Activated CD4-positive, alpha-beta memory T cell treated with anti-CD3 and anti-CD28 coated beads for 36 hours (primary cell): Measurements from ENCODE around the gene LMTK3. TPM values are rescaled to one million over a fixed set of nuclear protein-coding genes. Genes with fewer than 3 reads are reported as not detected.

Experiments
- CTCF ChIA-PET: fragments of 350-600 bp; sonication (Branson Sonifier 250); formaldehyde crosslinking; loops from one replicate; lab custom pipeline; 2021; ENCODE audit warnings: antibody characterized with exemption, inconsistent platforms; lab: Charles Lee
- POLR2A ChIA-PET: fragments of 350-600 bp; sonication (Branson Sonifier 250); formaldehyde crosslinking; loops from one replicate; lab custom pipeline; 2021; ENCODE audit warnings: antibody characterized with exemption; lab: Charles Lee
- DNase-seq: peaks from one replicate; pipeline ENCODE4 v3.0.0-alpha.2; 2020
- H3K27ac Mint-ChIP-seq: one replicate; pipeline ENCODE4 v1.8.0; 2021; ENCODE audit warnings: mixed read lengths
- H3K27me3 Mint-ChIP-seq: one replicate; pipeline ENCODE4 v1.8.0; 2021; ENCODE audit warnings: mixed read lengths
- H3K36me3 Mint-ChIP-seq: one replicate; pipeline ENCODE4 v1.8.0; 2021; ENCODE audit warnings: mixed read lengths
- H3K4me1 Mint-ChIP-seq: one replicate; pipeline ENCODE4 v1.8.0; 2021; ENCODE audit warnings: low read depth, mixed read lengths
- H3K4me3 Mint-ChIP-seq: one replicate; pipeline ENCODE4 v1.8.0; 2021; ENCODE audit warnings: mild to moderate bottlenecking, mixed read lengths
- H3K9me3 Mint-ChIP-seq: one replicate; pipeline ENCODE4 v1.8.0; 2021; ENCODE audit warnings: mixed read lengths
- intact Hi-C: fragments of 100-400 bp; cut with micrococcal nuclease; formaldehyde crosslinking; loops from one replicate; pipeline ENCODE4 v1.15.1; 2023
- total RNA-seq, 2 experiments: library from RNA; stranded (reverse); gene quantifications; one replicate each; pipeline ENCODE4 v1.2.3, GENCODE V29; 2021

The LMTK3 gene
- total RNA-seq, 2 experiments from 2014 or later: 3.6 to 3.8 TPM

DNA sequence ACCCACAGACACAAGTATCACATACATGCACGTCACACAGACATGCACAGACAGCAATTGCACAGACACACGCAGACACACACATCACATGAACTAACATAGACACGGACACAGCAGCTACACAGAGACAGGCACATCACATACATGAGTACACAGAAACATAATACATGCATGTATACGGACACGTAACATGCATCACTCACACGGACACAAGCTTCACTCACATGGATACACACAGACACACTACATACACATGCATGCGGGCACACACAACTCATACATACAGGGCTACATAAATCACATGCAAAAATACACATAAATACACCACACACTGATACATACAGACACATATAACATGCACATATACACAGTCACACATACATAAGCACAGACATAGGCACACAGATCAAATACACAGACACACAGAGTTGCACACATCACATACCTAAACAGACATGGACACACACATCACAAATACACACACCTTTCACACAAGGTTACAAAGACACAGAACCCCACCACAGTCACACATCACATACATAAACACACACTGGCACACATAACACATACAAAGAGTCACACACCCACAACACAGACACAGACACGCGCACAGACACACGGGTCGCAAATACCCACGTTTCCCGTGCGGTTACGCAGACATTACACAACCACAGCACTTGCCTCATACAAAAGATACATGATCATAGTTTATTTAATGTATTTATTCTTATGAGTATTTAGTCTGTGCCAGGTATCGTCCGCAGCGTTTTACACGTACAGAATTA, 1.1 kb upstream of the LMTK3 start:
- ChIA-PET CTCF (interaction anchor here (0.6 to 3.0 kb wide), 7 partner anchors 10 to 121 kb away, joined by 3 to 16 read pairs (median 3); no protein-coding TSS in a partner anchor), POLR2A (interaction anchor here (2.1 kb wide), 1 partner anchor 106 kb away, joined by 5 read pairs; the partner anchor contains the start of genes RPL18 and SPHK2)
- no peak for DNase-seq
- Mint-ChIP-seq H3K27me3 (no peaks in the 10 kb centered on the region), H3K4me1 (peaks cover 14% of the 10 kb centered on the region), H3K4me3 (no peak overlapping the region), H3K27ac (no peak overlapping the region), H3K9me3 (no peaks in the 10 kb centered on the region), H3K36me3 (no peaks in the 10 kb centered on the region)
- intact Hi-C loops: loop anchor here (2.0 to 5.0 kb wide), 2 partner anchors 44 to 180 kb away; partner anchors contain the start of gene CYTH2

DNA sequence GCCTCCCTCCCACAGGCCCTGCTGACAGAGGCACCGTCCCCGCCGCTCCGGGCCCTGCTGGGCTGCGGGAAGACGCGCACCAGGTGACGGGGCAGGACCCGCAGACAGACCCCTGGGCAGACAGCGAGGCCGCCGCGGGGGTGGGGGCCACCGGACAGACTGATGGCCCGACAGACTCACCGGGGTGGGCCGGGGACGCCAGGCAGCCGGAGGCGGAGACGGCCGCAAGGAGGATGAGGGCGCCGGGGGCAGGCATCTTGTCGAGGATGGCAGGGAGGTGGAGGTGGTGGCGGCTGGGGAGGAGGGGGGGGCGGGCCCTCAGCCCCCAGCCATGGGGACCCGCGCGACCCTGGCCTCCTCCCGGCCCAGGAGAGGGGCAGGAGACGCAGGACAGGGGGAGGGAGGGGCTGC, 309 bp downstream of the LMTK3 start:
- no peak overlapping the region for H3K27ac Mint-ChIP-seq
- DNase-seq: peak; percentile 42
- no peaks in the 10 kb centered on the region for H3K9me3 Mint-ChIP-seq
- peaks cover 14% of the 10 kb centered on the region for H3K4me1 Mint-ChIP-seq
- ChIA-PET CTCF (interaction anchor here (0.8 to 8.3 kb wide), 3 partner anchors 22 to 78 kb away, joined by 4 to 137 read pairs (median 4); no protein-coding TSS in a partner anchor), POLR2A (interaction anchor here (1.1 kb wide), 1 partner anchor 18 kb away, joined by 3 read pairs; no protein-coding TSS in a partner anchor)
- intact Hi-C loops: loop anchor here (5.0 kb wide), 1 partner anchor 179 kb away; no protein-coding TSS in a partner anchor
- no peaks in the 10 kb centered on the region for H3K36me3 Mint-ChIP-seq
- no peaks in the 10 kb centered on the region for H3K27me3 Mint-ChIP-seq
- peak overlapping the region; percentile 82 for H3K4me3 Mint-ChIP-seq

DNA sequence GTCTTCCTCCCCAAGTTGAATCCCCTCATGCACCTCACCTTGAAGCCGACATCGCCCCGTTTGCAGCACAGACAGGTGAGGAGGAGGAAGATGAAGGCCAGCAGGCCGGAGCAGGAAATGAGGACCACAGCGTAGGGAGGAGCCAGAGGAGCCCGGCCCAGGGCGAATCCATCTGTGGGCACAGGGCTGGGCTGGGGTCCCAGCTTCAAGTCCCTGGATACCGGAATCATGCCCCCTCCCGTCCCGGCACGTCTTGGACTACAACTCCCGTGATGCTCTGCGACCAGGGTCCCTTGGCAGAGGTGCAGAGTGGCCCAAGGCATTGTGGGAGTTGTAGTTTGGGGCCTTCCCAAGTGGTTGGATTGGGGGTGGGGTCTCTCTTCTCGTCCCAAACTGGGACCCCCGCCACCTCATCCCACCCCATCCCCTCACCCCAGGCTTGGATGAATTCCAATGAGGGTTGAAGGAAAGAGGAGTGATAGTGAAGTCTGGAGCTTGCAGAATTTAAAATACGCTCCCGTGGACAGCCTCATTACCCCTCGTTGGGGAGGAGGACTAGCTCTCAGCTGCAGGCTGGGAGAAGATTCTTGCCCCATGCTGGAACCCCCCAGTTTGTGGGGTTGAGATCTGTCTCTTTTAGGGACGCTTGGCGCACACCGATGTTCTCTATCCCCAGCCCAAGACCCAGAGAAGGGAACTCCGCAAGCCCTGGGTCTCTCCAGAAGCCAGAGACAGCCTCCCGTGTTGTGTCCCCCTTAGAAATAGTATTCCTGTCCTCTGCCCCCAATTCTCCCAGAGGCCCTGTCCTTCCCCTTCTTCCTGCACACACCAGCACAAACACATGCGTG, 990 bp downstream of the LMTK3 start:
- intact Hi-C loops: loop anchor here (1.0 to 5.0 kb wide), 3 partner anchors 17 to 178 kb away; partner anchors contain the start of genes RPL18 and SPHK2
- H3K9me3 Mint-ChIP-seq: no peaks in the 10 kb centered on the region
- CTCF ChIA-PET: interaction anchor here (0.8 to 8.3 kb wide), 4 partner anchors 22 to 160 kb away, joined by 3 to 137 read pairs (median 4); no protein-coding TSS in a partner anchor
- H3K4me1 Mint-ChIP-seq: peaks cover 14% of the 10 kb centered on the region
- DNase-seq: peak; percentile 83
- POLR2A ChIA-PET: interaction anchor here (1.1 kb wide), 1 partner anchor 17 kb away, joined by 3 read pairs; no protein-coding TSS in a partner anchor
- H3K27me3 Mint-ChIP-seq: no peaks in the 10 kb centered on the region
- peak overlapping the region; percentile 49 for H3K27ac Mint-ChIP-seq
- peak overlapping the region; percentile 82 for H3K4me3 Mint-ChIP-seq
- no peaks in the 10 kb centered on the region for H3K36me3 Mint-ChIP-seq

DNA sequence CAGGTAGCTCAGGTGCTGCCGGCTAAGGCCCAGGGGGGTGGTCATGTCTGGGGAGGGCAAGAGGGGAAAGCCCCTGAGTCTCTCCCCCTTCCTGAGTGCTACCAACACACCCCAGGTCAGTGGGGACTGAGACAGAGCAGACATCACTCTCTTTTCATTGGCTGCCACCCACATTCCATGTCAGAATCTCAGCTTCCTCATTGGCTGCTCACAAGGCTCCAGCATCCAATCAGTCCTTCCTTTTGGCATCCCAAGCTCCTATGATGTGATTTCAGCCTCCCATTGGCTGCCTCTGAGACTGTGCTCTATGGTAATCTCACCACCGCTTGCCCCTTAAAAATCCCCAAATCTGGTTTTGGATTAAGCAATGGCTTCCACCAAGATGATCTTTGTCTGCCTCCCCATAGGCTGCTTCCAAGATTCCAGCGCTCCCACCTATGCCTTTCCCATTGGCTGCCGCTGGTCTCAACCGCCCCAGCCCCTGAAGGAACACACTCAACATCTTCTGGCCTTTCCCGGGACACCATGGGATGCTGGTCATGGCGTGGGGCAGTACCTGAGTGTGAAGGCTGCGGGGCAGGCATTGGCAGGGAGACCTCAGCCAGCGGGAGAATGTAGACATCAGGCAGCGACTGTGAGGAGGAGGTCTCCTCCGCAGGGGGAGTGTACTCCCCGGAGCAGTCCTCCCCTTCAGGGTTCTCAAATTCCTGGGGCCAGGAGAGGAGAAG, 2.0 kb downstream of the LMTK3 start:
- H3K4me1 Mint-ChIP-seq: peaks cover 14% of the 10 kb centered on the region
- CTCF ChIA-PET: interaction anchor here (0.8 to 8.3 kb wide), 4 partner anchors 20 to 159 kb away, joined by 3 to 137 read pairs (median 28); no protein-coding TSS in a partner anchor
- no peak overlapping the region for H3K27ac Mint-ChIP-seq
- POLR2A ChIA-PET: interaction anchor here (0.5 kb wide), 1 partner anchor 10 kb away, joined by 4 read pairs; no protein-coding TSS in a partner anchor
- no peaks in the 10 kb centered on the region for H3K36me3 Mint-ChIP-seq
- H3K4me3 Mint-ChIP-seq: no peak overlapping the region
- intact Hi-C loops: loop anchor here (1.0 to 5.0 kb wide), 3 partner anchors 16 to 177 kb away; partner anchors contain the start of genes RPL18 and SPHK2
- H3K27me3 Mint-ChIP-seq: no peaks in the 10 kb centered on the region
- DNase-seq: no peak
- H3K9me3 Mint-ChIP-seq: no peaks in the 10 kb centered on the region

DNA sequence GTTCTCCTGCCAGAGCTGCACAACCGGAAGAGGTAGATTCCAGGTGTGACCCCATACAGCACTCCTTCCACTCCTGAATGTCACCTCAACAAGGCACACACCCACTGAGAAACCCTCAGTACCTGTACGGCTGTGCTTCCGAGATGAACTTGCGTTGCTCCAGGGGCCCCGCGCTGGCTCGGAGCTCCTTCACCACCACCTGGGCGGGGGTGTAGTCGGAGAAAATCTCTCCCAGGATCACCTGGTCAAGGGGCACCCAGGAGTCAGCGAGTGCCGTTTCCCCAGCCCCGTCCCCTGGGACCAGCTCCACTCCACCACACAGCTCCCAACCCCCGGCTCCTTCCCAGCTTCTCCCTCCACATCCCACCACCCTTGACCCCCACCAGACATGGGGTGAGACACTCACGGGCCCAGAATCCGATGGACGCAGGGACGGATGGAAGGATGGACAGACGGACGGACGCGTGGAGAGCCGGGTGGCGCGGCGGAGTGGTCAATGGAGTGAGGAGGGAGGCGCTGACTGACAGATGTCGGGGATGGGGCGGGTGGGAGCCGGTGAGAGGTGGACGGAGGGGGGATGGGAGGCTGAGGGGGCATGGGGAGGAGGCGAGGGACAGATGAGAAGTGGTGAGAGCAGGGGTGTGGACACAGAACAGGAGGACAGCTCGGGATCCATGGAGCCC, 2.8 kb downstream of the LMTK3 start:
- ChIA-PET POLR2A (interaction anchor here (0.5 kb wide), 1 partner anchor 10 kb away, joined by 4 read pairs; no protein-coding TSS in a partner anchor), CTCF (interaction anchor here (1.1 to 8.3 kb wide), 6 partner anchors 19 to 117 kb away, joined by 3 to 137 read pairs (median 28); partner anchors contain the start of gene KDELR1)
- H3K27me3 Mint-ChIP-seq: no peaks in the 10 kb centered on the region
- H3K4me1 Mint-ChIP-seq: peaks cover 11% of the 10 kb centered on the region
- intact Hi-C loops: no loop called here
- H3K9me3 Mint-ChIP-seq: no peaks in the 10 kb centered on the region
- no peak overlapping the region for H3K27ac Mint-ChIP-seq
- H3K36me3 Mint-ChIP-seq: no peaks in the 10 kb centered on the region
- DNase-seq: no peak
- H3K4me3 Mint-ChIP-seq: no peak overlapping the region

DNA sequence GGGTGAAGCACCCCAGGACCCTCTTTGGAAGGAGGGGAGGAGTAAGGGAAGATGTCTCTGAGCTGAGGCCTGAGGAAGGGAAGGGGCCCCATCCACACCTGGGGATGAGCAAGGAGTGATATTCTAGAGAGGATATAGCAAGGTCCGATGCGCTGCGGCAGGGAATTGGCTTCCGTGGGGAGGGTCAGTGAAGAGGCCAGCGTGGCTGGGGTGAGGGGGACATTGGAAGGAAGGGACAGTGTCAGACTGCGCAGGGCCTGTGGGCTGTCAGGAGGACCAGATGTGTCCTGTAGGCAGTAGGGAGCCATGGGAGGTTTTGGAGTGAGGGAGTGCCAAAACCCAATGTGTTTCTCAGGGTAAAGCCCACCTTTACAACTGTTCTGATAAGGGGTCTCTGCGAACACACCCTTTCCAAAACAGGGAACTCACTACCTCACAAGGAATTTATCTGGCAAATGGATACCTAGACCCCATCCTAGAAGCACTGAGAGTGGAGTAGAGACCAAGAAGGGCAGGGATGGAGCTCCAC, 3.7 kb downstream of the LMTK3 start:
- intact Hi-C loops: no loop called here
- ChIA-PET CTCF (interaction anchor here (0.7 to 8.3 kb wide), 10 partner anchors 15 to 117 kb away, joined by 3 to 137 read pairs (median 6); partner anchors contain the start of gene KDELR1), POLR2A (no interaction called here)
- Mint-ChIP-seq H3K27me3 (no peaks in the 10 kb centered on the region), H3K27ac (no peak overlapping the region), H3K4me3 (no peak overlapping the region), H3K36me3 (no peaks in the 10 kb centered on the region), H3K4me1 (peaks cover 9% of the 10 kb centered on the region), H3K9me3 (no peaks in the 10 kb centered on the region)
- DNase-seq: no peak

DNA sequence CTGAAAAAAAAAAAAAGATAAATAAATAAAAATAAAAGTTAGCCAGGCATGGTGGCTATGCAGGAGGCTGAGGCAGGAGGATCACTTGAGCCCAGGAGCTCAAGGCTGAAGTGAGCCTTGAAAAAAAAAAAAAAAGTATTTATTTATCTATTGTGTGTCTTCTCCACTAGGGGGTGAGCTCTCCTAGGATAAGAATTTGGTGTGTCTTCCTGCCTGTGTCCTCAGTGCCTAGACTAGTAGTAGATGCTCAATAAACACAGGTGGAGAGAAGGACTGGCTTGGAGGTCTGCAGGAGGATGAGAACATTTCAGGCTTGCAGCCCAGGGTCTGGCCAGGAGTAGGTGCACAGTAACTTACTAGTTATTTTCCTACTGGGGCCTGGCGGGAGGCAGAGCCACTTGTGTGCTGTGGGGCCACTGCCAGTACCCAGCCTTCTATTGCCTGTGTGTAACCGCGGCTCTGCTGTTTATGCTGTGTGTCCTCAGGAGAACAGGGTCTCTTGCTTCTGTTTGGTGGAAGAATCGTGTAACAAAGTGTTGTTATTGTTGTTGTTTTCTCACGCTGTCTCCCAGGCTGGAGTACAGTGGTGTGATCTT, 5.4 kb downstream of the LMTK3 start:
- H3K27me3 Mint-ChIP-seq: no peaks in the 10 kb centered on the region
- POLR2A ChIA-PET: interaction anchor here (0.9 kb wide), 1 partner anchor 73 kb away, joined by 3 read pairs; no protein-coding TSS in a partner anchor
- intact Hi-C loops: loop anchor here (1.0 kb wide), 1 partner anchor 78 kb away; no protein-coding TSS in a partner anchor

DNA sequence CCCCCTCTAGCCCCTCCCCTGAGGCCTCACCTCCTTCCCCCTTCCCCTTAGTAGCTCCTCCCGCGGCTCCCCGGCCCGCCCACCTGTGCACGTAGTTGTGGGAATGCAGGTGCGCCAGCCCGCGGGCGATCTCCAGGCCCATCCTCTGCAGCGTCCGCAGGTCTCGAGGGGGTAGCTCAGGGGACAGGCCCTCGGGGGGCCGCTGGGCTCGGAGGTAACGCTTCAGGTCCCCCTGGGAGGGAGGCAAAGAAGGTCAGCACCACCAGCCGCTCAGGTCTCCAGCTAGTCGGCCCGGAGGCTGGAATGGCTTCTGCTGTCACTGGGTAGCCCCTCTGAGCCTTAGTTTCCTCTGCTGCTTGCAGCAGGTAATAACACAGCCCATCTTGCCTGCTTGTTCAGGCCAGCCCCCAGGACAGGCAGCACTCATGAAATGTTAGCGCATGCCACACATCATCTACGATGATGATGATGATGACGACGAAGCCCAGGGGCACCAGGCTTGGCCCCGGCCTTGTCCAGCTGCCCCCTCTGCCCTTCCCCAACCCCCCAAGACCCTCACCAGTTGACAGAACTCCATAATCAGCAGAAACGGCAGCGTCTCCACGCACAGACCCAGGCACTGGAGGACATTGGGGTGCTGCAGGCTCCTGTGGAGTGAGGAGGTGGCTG, 9.2 kb downstream of the LMTK3 start:
- Mint-ChIP-seq H3K27me3 (peaks cover 11% of the 10 kb centered on the region), H3K4me1 (peaks cover 13% of the 10 kb centered on the region), H3K9me3 (no peaks in the 10 kb centered on the region), H3K36me3 (no peaks in the 10 kb centered on the region), H3K4me3 (no peak overlapping the region), H3K27ac (no peak overlapping the region)
- CTCF ChIA-PET: interaction anchor here (1.2 kb wide), 2 partner anchors 10 to 81 kb away, joined by 3 to 7 read pairs; no protein-coding TSS in a partner anchor
- POLR2A ChIA-PET: no interaction called here
- no peak for DNase-seq
- intact Hi-C loops: loop anchor here (1.0 kb wide), 1 partner anchor 9 kb away; no protein-coding TSS in a partner anchor

More for the DNA sequence above, 5.4 kb downstream of the LMTK3 start:
- no peak overlapping the region for H3K27ac Mint-ChIP-seq
- CTCF ChIA-PET: interaction anchor here (0.6 to 8.3 kb wide), 19 partner anchors 10 to 358 kb away, joined by 3 to 137 read pairs (median 4); partner anchors contain the start of genes KDELR1, RPL18, SPHK2 and SULT2B1
- peaks cover 18% of the 10 kb centered on the region for H3K4me1 Mint-ChIP-seq
- no peaks in the 10 kb centered on the region for H3K9me3 Mint-ChIP-seq
- no peak for DNase-seq
- H3K36me3 Mint-ChIP-seq: no peaks in the 10 kb centered on the region
- H3K4me3 Mint-ChIP-seq: no peak overlapping the region
